Measurements from ENCODE around the gene PKDREJ.

PKDREJ gene

DNA sequence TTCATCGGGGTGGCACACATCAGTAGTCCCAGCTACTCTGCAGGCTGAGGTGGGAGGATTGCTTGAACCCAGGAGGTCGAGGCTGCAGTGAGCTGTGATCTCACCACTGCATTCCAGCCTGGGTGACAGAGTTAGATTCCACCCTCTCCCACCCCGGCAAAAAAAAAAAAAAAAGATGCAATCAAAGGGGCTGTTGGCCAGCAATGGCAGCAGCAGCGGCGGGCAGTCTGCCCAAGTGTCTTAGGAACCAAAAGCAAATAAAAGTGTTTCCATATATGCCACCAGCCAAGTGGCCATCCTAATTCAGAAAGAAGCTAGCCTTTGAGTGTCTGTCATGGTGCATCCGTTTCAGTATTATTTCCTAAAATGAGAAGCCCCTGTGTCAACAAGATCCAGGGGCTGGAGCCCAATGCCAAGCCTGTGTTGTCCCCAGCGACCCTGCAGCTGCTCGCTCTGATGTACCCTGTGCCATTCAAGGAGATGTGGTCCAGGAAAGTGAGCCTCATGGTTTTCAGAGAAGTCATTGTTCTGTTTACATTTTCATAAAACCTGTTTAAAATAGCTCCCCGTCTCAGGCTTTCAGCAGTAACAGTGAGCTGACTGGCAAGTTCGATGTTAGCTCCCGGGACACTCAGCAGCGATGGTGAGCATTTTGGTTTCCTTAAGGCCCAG lies 25.6 kb downstream of the PKDREJ start:
- no peak overlapping the region for H3K4me3 ChIP-seq (ENCODE audit: low read depth, low read length)
- DNase-seq (ENCODE audit: low read depth) = no peak
- TF ChIP-seq, protein P1, sequence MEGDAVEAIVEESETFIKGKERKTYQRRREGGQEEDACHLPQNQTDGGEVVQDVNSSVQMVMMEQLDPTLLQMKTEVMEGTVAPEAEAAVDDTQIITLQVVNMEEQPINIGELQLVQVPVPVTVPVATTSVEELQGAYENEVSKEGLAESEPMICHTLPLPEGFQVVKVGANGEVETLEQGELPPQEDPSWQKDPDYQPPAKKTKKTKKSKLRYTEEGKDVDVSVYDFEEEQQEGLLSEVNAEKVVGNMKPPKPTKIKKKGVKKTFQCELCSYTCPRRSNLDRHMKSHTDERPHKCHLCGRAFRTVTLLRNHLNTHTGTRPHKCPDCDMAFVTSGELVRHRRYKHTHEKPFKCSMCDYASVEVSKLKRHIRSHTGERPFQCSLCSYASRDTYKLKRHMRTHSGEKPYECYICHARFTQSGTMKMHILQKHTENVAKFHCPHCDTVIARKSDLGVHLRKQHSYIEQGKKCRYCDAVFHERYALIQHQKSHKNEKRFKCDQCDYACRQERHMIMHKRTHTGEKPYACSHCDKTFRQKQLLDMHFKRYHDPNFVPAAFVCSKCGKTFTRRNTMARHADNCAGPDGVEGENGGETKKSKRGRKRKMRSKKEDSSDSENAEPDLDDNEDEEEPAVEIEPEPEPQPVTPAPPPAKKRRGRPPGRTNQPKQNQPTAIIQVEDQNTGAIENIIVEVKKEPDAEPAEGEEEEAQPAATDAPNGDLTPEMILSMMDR (conservative IDR thresholded peaks at IDR 0.05; ENCODE audit: low read depth, low read length) = no peak

DNA sequence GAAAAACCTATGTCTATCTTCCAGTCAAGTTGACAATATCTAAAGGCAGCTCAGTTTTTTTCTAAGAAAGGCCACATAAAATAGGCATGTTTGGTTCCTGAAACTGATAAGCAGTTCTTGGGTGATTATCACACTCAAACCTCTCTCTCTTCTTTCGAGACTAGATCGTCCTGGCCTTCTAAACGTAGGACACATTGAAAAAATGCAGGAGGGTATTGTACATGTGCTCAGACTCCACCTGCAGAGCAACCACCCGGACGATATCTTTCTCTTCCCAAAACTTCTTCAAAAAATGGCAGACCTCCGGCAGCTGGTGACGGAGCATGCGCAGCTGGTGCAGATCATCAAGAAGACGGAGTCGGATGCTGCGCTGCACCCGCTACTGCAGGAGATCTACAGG lies 28.2 kb downstream of the PKDREJ start:
- H3K4me3 ChIP-seq (ENCODE audit: low read depth, low read length) = no peak overlapping the region
- DNase-seq (ENCODE audit: low read depth) = no peak
- TF ChIP-seq, protein P1 (conservative IDR thresholded peaks at IDR 0.05; ENCODE audit: low read depth, low read length) = no peak

DNA sequence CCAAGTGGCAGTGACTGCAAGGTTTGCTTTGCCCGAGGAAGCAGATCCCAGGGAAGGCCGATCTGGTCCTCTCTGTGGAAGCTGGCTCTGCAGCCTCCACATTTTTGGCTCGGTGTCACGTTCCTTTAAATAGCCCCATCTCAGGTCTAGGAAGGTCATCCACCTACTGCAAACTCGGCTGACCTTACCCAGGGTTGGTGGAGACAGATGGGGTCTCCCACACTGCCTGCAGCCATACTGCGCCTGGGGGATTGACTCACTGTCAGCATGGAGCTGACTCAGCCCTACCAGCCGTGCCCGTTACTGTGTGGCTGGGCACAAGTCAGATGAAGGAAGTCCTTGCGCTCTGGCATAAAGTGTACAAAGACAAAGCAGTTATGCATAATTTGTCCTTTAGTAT lies 29.9 kb downstream of the PKDREJ start:
- H3K4me3 ChIP-seq (ENCODE audit: low read depth, low read length) = no peak overlapping the region
- peak; percentile 7 for DNase-seq (ENCODE audit: low read depth)
- TF ChIP-seq, protein P1 (conservative IDR thresholded peaks at IDR 0.05; ENCODE audit: low read depth, low read length) = no peak

DNA sequence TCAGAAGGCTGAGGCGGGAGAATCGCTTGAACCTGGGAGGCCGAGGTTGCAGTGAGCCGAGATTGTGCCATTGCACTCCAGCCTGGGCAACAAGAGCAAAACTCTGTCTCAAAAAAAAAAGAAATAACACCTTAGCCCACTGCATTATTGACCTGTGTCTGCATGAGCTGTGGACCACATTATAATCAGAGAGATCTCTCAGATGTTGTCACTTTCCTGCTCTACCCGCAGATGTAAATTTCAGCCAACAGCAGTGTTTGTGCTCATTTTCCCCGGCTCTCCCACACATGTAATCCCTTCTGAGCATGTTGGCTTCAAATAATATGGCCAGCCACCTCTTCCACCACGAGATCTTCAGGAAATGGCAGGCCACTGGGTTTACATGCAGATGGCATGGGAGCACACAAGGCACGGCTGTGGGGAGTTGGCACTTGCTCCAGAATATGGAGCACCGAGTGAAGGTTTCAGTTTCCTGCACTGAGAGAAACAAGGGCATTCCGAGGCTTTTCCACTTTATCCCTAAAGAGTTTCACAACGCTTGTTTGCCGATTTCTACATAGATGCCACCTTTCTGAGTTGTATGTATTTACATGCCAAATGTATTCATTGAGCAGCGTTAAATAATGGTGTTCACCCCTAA lies 32.8 kb downstream of the PKDREJ start:
- H3K4me3 ChIP-seq (ENCODE audit: low read depth, low read length) = no peak overlapping the region
- no peak for DNase-seq (ENCODE audit: low read depth)
- TF ChIP-seq, protein P1 (conservative IDR thresholded peaks at IDR 0.05; ENCODE audit: low read depth, low read length) = no peak

DNA sequence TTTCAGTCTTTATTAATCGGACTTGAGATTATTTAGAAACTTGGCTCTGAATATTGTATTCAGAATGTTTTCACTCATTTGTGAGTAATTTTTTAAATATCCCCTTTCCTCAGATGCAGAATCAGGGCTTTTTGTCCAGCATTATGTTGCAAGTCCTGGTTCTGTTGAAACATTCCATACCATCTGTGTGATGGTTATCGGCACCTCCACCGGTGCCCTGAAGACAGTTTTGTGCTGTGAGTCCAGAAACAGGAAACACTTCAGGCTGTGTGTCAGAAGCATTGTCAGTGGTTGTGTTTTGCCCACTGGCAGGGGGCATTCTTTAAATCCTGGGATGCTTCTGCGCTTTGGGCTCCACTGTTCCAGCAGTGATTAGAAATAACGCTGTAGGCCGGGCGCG lies 33.4 kb downstream of the PKDREJ start:
- DNase-seq (ENCODE audit: low read depth) = peak; percentile 47
- TF ChIP-seq, protein P1 (conservative IDR thresholded peaks at IDR 0.05; ENCODE audit: low read depth, low read length) = no peak
- no peak overlapping the region for H3K4me3 ChIP-seq (ENCODE audit: low read depth, low read length)

DNA sequence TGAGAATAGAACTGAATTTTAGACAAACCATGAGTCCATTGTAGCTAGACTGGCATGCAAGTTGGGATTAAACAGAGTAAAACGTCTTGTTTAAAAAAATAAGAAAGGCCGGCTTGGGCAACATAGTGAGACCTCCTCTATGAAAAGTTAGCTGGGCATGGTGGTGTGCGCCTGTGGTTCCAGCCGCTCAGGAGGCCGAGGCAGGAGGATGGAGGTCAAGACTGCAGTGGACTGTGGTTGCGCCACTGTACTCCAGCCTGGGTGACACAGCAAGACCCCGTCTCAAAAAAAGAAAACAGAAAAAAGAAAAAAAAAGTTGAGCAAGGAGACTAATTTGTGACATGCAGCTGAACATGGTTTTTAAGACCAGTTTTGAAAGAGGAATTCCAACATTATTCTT lies 36.6 kb downstream of the PKDREJ start:
- H3K4me3 ChIP-seq (ENCODE audit: low read depth, low read length) = no peak overlapping the region
- DNase-seq (ENCODE audit: low read depth) = no peak
- TF ChIP-seq, protein P1 (conservative IDR thresholded peaks at IDR 0.05; ENCODE audit: low read depth, low read length) = no peak

DNA sequence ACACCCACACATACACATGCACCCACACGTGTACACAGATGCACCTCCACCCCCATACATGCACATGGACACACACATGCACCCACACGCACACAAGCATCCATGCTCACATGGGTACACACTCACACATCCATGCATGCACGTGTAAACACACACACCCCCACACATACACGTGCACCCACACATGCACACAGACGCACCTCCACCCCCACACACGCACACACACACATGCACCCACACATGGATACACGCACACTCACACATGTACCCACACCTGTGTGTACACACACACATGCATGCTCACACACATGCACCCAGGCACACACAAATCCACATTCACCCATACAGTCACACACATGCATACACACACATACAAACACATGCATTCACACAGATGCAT lies 37.5 kb downstream of the PKDREJ start:
- no peak overlapping the region for H3K4me3 ChIP-seq (ENCODE audit: low read depth, low read length)
- TF ChIP-seq, protein P1 (conservative IDR thresholded peaks at IDR 0.05; ENCODE audit: low read depth, low read length) = no peak
- DNase-seq (ENCODE audit: low read depth) = no peak

Measured in choroid plexus epithelial cell (primary cell).